ENCODE measurements around the gene OTOG. TPM values are rescaled to one million over a fixed set of nuclear protein-coding genes. Genes with fewer than 3 reads are reported as not detected.

The OTOG gene
- total RNA-seq, 3 donors from 2014 or later (not counting 1 experiment from before 2014, with no cell fraction given), result not detected

- Histone ChIP-seq H3K4me1 (ENCODE audit: control insufficient read depth, insufficient read depth, low read length) (no peaks in the 10 kb centered on the region), H3K27me3 (ENCODE audit: control insufficient read depth, insufficient read depth, low read length) (no peaks in the 10 kb centered on the region), H3K4me3 (ENCODE audit: low read length) (no peak overlapping the region), H3K9me3 (ENCODE audit: control insufficient read depth, insufficient read depth, low read length) (no peaks in the 10 kb centered on the region), H3K27ac (ENCODE audit: low read length) (no peak overlapping the region), H3K36me3 (ENCODE audit: control insufficient read depth, insufficient read depth, low read length) (no peaks in the 10 kb centered on the region)
- TF ChIP-seq CTCF (IDR thresholded peaks at IDR 0.05), result no peak
- ATAC-seq (no peak), DNase-seq (no peak)
- Mint-ChIP-seq H3K9me3 (no peaks in the 10 kb centered on the region), H3K27ac (no peak overlapping the region), H3K4me3 (no peak overlapping the region), H3K27me3 (ENCODE audit: low read depth in 2 of 2) (peaks cover 0 to 12% of the 10 kb centered on the region in 2 donors), H3K4me1 (no peaks in the 10 kb centered on the region), H3K36me3 (no peaks in the 10 kb centered on the region)
- intact Hi-C loops (cut with micrococcal nuclease), result no loop called here
- WGBS (ENCODE audit: insufficient coverage), result 79% methylated on average over 4 of the region's 6 CpGs
Observed at GRCh38 chr11:17581036-17581731, 34.1 kb downstream of the OTOG start.

GRCh38 chr11:17581732-17582053 lies 34.6 kb downstream of the OTOG start:
- ATAC-seq (no peak), DNase-seq (no peak)
- Histone ChIP-seq H3K9me3 (ENCODE audit: control insufficient read depth, insufficient read depth, low read length) (no peaks in the 10 kb centered on the region), H3K27ac (ENCODE audit: low read length) (no peak overlapping the region), H3K27me3 (ENCODE audit: control insufficient read depth, insufficient read depth, low read length) (no peaks in the 10 kb centered on the region), H3K4me3 (ENCODE audit: low read length) (no peak overlapping the region), H3K4me1 (ENCODE audit: control insufficient read depth, insufficient read depth, low read length) (no peaks in the 10 kb centered on the region), H3K36me3 (ENCODE audit: control insufficient read depth, insufficient read depth, low read length) (no peaks in the 10 kb centered on the region)
- Mint-ChIP-seq H3K27me3 (ENCODE audit: low read depth in 2 of 2) (peaks cover 0 to 12% of the 10 kb centered on the region in 2 donors), H3K4me1 (no peaks in the 10 kb centered on the region), H3K4me3 (no peak overlapping the region), H3K36me3 (no peaks in the 10 kb centered on the region), H3K9me3 (no peaks in the 10 kb centered on the region), H3K27ac (no peak overlapping the region)
- intact Hi-C loops (cut with micrococcal nuclease), result no loop called here
- no peak for TF ChIP-seq CTCF (IDR thresholded peaks at IDR 0.05)
- 100% methylated on average over 2 of the region's 4 CpGs for WGBS (ENCODE audit: insufficient coverage)

GRCh38 chr11:17585911-17586695 lies 39.0 kb downstream of the OTOG start:
- Histone ChIP-seq H3K4me3 (ENCODE audit: low read length) (no peak overlapping the region), H3K27me3 (ENCODE audit: control insufficient read depth, insufficient read depth, low read length) (no peaks in the 10 kb centered on the region), H3K27ac (ENCODE audit: low read length) (no peak overlapping the region), H3K36me3 (ENCODE audit: control insufficient read depth, insufficient read depth, low read length) (no peaks in the 10 kb centered on the region), H3K9me3 (ENCODE audit: control insufficient read depth, insufficient read depth, low read length) (no peaks in the 10 kb centered on the region), H3K4me1 (ENCODE audit: control insufficient read depth, insufficient read depth, low read length) (no peaks in the 10 kb centered on the region)
- no peak for TF ChIP-seq CTCF (IDR thresholded peaks at IDR 0.05)
- peaks cover 0 to 5% of the 10 kb centered on the region in 2 donors for H3K27me3 Mint-ChIP-seq (ENCODE audit: low read depth in 2 of 2)
- H3K4me3 Mint-ChIP-seq, result no peak overlapping the region
- 89% methylated on average over 6 of the region's 6 CpGs for WGBS (ENCODE audit: insufficient coverage)
- no peaks in the 10 kb centered on the region for H3K36me3 Mint-ChIP-seq
- ATAC-seq, result no peak
- intact Hi-C loops (cut with micrococcal nuclease), result no loop called here
- DNase-seq, result peak in 1 of 2 donors; percentile 11
- H3K9me3 Mint-ChIP-seq, result no peaks in the 10 kb centered on the region
- no peak overlapping the region for H3K27ac Mint-ChIP-seq
- H3K4me1 Mint-ChIP-seq, result no peaks in the 10 kb centered on the region

Measured in natural killer cell (primary cell).